Kidney tubule cell (primary cell): ENCODE results near the gene SULT1C4.
"Not testable (repeated sequence)": the region's sequence is repeated elsewhere in the genome, so short reads cannot be mapped to it uniquely, and the experiment has no call there.

Experiments
- DNase-seq: peaks from one replicate; pipeline ENCODE4 v3.0.0-alpha.2; 2018; ENCODE audit warnings: low spot score

The SULT1C4 gene

DNA sequence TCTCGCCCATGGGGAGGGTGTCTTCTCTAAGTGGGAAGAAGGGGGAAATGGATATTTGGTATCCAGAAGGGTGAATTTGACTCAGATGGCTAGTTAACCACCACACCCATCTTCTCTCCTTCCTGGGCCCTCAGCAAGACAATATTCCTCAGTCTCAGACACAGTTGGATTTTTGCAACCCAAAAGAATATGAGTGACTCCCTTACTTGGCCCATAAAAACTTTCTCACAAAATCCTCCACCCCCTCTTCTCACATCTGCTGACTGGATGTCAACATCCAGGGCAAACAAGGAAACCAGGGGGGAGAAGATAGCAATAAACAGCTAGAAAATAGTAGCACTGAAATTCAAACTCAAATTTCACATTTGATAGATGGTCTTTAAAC lies 35.9 kb downstream of the SULT1C4 start:
- no peak for DNase-seq

DNA sequence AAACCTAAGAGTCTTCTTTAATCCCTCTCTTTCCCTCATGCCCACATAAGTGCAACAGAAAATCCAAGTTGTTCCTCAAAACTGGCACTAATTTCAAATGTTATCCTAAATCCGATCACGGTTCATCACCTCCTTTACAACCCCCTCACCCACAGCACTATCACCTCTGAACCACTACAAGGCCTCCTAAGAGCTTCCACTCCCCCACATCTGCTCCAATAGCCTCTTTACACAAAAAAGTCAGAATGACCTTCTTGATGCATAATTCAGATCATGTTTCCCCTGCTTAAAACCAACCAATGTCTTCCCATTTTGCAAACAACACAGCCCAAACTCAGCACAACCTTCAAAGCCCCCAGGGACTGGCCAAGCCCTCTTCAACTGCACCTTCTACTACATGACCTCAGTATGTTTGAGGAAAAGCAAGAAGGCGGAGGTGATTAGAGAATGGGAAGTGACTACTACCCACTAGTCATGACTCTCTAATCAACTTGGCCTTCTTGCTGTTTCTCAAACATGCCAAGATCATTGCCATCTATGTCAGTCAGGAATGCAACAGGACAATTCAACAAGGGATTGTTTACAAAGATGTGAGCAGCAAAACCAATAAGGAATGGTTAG lies 36.6 kb downstream of the SULT1C4 start:
- DNase-seq = no peak

DNA sequence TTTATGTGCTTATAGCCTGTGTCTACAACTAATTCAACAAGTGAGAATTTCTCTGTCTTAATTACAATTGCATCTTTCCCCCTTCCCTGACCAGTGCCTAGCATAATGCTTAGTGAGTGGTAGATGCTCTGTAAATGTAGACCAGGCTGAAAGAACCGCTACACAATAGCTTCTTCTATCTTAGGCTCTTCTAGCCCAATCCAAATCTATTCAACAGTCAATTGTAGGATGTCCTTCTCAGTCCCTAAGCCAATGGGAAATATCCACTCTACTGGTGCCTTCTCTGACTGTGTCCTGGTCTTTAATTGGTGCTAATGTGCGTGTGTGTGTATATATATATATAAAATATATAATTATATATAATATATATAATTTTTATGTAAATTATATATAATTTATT lies 37.2 kb downstream of the SULT1C4 start:
- no peak for DNase-seq

DNA sequence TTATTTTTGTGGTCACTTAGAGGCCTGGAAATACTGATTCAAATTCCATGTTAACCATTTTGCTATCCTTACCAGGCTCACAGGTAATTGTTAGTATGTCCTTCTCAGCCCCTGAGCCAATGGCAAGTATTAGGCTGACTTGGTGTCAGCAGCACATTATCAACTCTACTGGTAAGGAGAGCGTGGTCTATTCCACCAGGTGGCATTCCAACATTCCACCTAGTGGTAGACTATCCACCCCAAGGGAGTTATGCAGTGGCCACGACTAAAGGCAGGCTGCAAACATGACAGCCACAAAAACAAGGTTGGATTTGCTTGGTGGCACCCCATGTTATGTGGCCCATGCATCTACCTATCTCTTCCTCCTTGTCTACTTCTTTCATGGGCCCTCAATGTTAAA lies 39.5 kb downstream of the SULT1C4 start:
- peak; percentile 19 for DNase-seq

DNA sequence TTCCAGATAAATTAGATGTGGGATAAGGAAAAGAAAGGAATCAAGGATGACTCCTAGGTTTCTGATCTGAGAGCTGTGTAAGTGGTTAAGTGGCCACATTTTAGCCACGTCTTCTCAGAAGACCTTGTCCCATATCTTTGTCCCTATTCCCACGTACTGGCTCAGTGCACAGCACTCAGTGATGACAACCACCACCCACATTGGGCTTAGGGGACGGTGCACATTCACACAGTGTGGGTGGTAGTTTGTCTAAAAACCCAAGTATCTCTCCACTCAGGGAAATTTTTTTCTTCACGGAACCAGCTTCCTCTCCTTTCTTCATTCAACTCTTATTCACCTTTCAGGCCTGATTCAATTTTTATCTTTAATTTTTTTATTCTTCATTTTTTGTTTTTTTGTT lies 40.7 kb downstream of the SULT1C4 start:
- DNase-seq = no peak

DNA sequence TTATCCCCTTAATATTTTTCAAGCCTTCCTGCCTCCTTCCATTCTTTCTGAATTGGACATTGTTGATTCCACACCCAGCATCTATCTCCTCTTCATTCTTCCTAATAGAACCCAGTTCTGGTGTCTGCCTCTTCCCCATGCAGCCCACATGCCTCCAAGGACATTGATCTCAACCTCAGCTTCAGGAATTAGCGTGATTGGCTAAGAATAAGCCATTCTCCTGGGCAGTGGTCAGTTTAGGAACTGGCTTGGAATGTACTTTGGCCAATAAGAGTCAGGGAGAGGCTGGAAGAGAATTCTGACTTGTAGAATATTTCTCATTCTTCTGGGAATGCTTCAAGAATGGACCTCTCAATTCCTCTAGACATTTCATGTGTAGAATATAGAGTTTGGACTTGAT lies 45.3 kb downstream of the SULT1C4 start:
- no peak for DNase-seq

DNA sequence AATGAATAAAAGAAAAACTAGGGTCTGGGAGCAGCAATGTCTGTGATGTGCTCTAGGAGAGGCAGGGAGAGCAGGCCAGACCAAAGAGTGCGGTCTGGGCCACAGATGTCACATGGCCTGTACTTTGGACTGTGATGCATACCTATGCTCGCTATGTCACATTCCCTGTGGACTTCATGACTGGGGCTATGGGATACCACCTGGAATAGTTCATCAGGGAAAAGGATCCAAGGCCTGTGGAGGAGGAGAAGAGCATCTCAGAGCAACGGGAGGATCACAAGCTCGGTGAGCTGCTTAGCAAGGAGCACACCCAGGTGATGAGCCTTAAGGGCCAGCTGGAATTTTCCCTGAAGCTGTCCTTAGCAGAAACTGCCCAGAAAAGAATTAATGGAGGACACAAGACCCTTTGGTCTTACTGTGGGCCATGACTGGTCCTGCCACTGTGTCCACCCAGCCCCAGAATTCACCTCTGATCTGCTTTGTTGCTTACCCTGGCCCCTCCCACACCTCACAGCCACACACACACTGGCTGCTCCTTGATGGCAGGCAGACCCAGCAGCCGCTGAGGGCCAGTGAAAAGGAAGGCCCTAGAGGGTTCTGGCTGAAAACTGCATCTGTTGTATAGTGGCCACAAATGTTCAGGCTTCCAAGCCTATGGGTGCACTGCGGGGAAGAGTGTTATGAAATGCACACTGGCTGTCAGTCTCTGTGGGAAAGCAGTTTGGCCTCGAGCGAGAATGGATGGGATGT lies 45.9 kb downstream of the SULT1C4 start:
- DNase-seq = peak; percentile 19

DNA sequence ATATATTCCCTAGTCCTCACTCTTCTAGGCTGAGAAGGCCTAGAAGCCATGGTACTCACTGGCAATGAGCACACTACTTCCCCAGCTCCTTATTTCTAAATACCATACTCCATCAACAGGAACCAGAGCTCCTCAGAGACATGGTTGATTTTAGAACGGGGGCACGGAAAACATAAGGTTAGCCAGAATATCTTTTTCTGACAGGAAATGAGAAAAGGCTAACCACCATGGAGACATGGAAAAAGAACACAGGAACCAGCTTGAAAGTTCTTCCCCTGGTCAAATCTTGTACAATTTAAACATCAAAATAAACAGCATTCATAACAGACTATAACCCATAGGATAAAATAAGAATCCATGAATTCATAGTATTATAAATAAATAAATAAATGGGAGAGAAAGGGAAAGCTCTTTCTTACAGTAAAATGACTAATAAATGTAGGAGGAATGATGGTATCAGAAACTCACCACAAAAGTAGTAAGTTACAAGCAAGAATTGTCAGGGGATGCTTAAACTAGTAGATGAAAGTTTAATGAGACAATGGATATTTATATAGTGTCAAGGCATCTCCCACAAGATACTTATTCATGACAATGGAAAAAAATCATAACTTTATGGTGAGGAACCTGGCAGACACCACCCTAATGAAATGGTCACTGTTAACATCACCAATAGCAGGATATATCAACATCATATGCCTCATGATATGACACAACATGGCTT lies 50.7 kb downstream of the SULT1C4 start:
- no peak for DNase-seq

DNA sequence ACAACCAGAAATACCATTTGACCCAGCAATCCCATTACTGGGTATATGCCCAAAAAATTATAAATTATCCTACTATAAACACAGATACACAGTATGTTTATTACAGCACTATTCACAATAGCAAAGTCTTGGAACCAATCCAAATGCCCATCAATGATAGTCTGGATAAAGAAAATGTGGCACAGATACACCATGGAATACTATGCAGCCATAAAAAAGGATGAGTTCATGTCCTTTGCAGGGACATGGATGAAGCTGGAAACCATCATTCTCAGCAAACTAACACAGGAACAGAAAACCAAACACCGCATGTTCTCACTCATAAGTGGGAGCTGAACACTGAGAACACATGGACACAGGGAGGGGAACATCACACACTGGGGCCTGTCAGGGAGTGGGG lies 57.8 kb downstream of the SULT1C4 start:
- DNase-seq = not testable (repeated sequence)

DNA sequence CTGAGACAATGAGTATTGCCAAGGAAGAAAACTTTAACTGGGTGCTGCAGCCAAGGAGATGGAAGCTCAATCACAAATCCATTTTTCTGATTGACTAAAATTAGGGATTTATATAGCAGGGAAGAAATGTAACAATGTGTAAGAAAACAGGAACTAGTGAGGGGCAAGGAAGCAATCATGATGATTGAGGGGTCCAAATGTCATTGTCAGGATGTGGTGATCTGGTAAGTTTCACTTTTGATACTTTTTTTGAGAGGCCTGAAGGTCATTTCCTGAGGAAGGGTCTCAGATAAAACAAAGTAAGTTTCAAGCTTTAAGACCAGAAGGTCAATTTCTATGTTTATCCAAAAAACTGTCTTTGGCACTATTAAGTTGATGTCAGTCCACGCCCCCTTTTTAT lies 59.2 kb downstream of the SULT1C4 start:
- no peak for DNase-seq
